IPS-NIHi7 (cell line): ENCODE data around the gene BOD1L1.
"Not testable (repeated sequence)": the region's sequence is repeated elsewhere in the genome, so short reads cannot be mapped to it uniquely, and the experiment has no call there.

Source experiments
- DNase-seq: peaks from one replicate; pipeline ENCODE4 v3.0.0; 2012; ENCODE audit warnings: mixed read lengths; ENCODE audit errors: extremely low spot score

BOD1L1 gene

GRCh38 chr4:13618212-13618806, 9.2 kb downstream of the BOD1L1 start:
- DNase-seq = no peak

GRCh38 chr4:13617801-13618200, 9.7 kb downstream of the BOD1L1 start:
- no peak for DNase-seq

- no peak for DNase-seq
Measured at GRCh38 chr4:13616597-13616996, 10.9 kb downstream of the BOD1L1 start.

DNA sequence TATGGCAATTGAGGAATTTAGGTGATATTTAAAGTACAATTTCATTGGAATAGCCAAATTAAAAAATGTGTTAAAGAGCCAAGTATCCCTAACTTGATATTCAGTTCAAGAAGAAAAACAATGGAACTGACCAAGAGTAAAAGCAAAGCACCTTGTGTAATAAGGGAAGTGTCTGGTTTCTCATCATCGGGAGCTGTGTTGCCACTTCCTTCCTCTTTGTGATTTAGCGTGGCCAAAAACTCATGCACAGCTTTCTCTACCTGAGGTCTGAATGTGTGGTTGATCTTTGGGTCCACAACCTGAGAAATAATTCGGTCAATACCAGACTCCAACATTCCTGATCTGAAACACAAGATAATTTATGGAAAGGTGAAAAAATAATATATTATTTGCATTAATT, 12.4 kb downstream of the BOD1L1 start:
- no peak for DNase-seq

DNA sequence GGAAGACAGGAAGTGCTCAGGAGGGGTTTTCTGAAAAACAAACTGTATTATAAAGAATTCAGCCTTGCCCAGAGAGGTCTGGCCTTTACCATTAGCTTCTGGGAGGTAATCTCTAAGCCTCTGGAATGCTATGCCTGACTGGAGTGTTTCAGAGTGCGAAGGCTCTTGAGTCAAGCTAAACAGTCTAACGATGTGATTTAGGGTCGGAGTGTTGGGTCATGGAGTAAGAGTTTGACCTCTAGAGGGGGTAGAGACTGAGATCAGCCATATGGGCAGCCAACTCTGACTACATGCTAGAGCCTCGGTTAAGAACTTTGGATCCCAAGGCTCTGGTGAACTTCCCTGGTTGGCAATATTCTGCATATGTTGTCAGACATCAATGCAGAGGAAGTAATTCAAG, 15.0 kb downstream of the BOD1L1 start:
- peak; percentile 26 for DNase-seq

DNA sequence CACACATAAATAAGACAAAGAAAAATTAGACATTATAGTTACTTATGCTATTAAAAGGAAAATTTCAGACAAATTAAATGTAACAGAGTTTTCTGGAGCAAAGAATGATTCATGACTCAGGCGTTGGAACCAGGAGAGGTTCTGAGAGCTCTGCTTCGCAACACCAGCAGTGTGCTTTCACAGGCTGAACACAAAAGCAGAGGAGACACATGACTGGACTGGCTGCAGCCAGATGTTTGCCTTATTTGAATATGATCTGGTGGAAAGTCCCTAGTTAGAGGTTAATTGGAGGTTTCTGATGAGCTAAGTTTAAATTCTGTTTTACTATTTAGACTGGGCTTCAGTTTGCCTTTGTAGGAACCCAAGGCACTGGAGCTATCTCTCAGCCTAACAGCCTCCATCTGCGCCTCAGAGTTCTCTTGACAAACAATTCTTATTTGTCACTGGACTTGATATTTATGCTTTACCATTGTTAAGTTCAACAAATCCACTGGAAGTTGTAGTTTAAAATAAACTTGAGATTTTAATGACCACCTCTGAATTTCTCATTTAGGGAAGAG, 16.2 kb downstream of the BOD1L1 start:
- no peak for DNase-seq

GRCh38 chr4:13605330-13605729, 22.2 kb downstream of the BOD1L1 start:
- DNase-seq = no peak

DNA sequence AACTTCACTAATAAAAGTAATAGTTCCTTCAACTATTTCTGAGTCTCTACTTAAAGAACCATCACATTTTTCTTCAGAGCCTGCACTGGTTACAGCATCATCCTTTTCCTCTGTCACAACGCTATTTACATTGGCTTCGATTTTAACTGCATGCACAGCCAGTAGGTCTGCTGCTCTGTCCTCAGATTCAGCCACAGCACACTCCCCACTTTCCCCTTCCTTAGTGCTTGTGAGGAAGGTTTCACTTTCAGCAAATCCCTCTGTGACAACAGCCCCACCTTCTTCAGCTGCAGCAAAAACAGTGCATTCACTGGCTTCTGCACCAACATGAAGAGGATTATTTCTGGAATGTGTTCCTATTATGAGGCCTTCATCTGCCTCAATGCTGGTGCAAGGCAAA, 25.7 kb downstream of the BOD1L1 start:
- no peak for DNase-seq

GRCh38 chr4:13601048-13601447, 26.5 kb downstream of the BOD1L1 start:
- no peak for DNase-seq

DNA sequence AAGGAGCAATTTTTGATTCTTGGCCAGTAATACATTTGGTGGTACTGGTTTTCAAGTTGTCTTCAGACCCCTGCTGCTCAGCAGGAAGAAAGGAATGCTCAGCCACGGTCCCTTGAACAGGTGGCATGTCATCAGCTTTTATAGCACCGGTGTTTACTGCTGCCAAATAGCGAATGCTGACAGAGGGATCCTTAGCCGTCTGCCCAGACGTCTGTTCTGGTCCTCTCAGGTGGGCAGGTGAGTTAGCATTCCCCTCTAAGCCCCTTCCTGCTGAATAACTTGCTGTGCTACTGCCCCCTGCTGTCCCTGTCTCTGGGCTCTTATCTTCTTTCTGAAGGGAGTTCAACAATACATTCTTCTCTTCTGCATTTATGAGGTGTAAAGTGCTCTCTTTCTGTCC, 28.4 kb downstream of the BOD1L1 start:
- DNase-seq = peak; percentile 68

- DNase-seq = no peak
Measured at GRCh38 chr4:13597604-13598003, 29.9 kb downstream of the BOD1L1 start.

- no peak for DNase-seq
Measured at GRCh38 chr4:13597141-13597540, 30.4 kb downstream of the BOD1L1 start.

DNA sequence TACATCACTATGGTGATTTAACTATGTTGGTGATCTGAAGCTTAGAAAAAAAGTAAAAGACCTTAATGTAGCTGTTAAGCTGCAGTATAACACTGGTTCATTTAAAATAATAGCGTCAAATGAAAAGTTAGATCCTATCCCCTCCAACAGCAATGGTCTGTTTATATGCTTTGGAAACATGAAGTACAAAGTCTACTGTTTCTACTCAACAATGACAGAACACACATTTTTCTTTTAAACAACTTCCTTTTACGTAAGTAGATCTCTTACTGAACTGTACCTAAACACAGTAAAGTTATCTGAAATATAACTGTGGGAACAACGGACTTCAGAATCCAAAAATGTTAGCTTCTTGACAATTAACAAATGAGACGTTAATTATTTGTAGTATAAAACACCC, 35.3 kb downstream of the BOD1L1 start:
- DNase-seq = no peak

- DNase-seq = no peak
Measured at GRCh38 chr4:13590766-13591165, 36.8 kb downstream of the BOD1L1 start.

GRCh38 chr4:13588954-13589353, 38.6 kb downstream of the BOD1L1 start:
- DNase-seq = no peak

DNA sequence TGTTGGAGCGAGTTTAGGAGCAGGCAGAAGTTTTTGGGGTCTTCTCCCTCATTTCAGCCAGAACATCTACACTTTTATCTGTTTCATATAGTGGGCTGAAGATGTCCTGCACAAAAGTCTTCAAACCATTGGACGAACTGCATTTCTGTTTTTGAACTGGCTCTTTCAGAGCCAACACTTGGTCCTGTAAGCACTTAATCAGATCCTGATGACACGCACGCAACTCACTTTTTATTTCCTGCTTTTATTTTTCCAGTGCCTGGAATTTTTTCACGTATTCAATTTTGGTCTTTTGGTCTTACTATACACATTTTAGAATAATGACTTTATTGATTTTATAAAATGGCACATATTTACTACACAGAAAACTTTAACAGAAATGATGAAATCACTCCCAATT, 43.0 kb downstream of the BOD1L1 start:
- DNase-seq = no peak

GRCh38 chr4:13580036-13580435, 47.5 kb downstream of the BOD1L1 start:
- DNase-seq = no peak

DNA sequence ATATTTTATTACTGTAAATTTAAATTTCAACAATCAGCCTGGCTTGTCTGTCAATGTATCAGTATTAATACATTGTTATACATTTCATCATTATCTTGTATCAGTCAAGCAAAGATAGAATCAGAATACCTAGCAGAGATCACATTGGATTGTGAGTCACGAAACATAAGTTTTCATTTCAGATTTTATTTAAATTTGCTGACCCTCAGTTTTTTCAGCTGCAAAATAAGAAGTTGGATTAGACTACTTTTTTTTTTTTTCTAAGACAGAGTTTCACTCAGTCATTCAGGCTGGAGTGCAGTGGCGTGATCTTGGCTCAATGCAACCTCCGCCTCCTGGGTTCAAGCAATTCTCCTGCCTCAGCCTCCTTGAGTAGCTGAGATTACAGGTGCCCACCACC, 49.9 kb downstream of the BOD1L1 start:
- no peak for DNase-seq

GRCh38 chr4:13570916-13571315, 56.6 kb downstream of the BOD1L1 start:
- no peak for DNase-seq

GRCh38 chr4:13567125-13567524, 60.4 kb downstream of the BOD1L1 start:
- no peak for DNase-seq

GRCh38 chr4:13562876-13563275, 64.6 kb downstream of the BOD1L1 start:
- no peak for DNase-seq

DNA sequence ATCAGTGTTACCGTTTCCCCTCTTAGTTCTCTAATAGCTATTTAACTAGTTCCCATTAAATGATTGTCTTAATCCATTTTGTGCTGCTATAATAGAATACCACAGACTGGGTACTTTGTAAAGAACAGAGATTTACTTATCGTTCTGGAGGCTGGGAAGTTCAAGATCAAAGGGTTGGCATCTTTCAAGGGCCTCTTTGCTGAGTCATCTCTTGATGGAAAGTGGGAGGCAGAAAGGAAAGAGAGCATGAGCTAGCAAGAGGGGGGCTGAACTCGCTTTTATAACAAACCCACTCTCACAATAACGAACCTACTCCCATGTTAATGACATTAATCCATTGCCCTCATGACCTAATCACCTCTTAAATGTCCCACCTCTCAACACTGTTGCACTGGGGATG, 65.9 kb downstream of the BOD1L1 start:
- no peak for DNase-seq

DNA sequence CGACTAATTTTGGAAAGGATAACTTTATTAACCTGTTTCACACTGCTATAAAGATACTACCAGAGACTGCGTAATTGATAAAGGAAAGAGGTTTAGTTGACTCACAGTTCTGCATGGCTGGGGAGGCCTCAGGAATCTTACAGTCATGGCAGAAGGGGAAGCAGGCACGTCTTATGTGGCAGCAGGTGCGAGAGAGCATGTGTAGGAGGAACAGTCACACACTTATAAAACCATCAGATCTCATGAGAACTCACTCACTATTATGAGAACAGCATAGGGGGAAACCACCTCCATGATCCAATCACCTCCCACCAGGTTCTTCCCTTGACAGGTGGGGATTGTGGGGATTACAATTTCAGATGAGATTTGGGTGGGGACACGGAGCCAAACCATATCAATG, 67.4 kb downstream of the BOD1L1 start:
- not testable (repeated sequence) for DNase-seq

GRCh38 chr4:13559413-13559812, 68.1 kb downstream of the BOD1L1 start:
- no peak for DNase-seq
